Measurements from ENCODE around the gene MARCHF3. TPM values are rescaled to one million over a fixed set of nuclear protein-coding genes. Genes with fewer than 3 reads are reported as not detected.

Gene MARCHF3
- total and polyA plus RNA-seq, 2 of the 13 experiments (the other 11 are each of a cell fraction or from before 2014, with no cell fraction given): 4.8 to 11.9 TPM

DNA sequence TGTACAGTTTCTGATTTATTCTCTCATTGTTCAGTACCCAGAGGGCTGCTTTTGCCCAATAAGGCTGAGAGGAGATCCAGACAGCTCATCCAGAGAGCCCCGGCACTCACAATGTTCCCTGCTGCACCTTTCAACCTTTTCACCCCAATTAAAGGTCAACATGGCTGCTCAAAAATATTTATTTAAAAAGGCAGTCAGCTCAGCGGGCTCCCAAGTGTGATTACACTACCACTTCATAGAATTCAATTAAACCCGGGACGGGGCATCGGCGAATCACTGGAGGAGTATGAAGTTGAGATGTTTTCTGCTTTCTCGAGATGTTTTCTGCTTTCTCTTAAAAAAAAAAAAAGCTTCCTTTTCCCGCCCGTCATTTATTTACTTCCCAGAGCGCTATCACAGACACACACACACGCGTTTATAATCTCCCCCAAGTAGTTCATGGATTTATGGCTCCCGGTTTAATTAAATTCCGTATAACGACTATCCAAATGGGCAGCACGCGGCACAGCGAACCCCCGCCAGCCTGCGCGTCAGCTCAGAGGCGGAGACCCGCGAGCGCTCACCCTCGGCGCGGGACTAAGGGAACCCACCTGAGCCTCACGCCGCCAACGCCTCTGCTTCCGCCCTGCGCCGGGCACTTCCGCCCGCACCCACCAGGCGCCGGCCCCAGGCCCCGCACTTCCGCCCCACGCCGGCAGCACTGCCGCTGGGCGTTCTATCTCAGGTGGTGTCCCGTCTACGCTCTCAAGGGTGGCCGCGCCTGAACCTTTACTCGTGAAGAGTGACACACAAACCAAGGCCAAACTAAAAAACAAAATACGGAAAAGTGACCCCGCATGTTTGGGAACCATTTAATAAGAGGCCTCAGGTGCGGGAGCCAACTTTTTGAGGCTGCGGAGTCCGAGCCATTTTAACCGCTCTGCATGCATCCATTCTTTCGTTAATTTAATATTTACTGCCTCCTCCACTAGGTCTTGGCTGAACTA lies 42.8 kb upstream of the MARCHF3 start, which contains the start of gene C5orf63 (continued):
- TF ChIP-seq, protein P1, sequence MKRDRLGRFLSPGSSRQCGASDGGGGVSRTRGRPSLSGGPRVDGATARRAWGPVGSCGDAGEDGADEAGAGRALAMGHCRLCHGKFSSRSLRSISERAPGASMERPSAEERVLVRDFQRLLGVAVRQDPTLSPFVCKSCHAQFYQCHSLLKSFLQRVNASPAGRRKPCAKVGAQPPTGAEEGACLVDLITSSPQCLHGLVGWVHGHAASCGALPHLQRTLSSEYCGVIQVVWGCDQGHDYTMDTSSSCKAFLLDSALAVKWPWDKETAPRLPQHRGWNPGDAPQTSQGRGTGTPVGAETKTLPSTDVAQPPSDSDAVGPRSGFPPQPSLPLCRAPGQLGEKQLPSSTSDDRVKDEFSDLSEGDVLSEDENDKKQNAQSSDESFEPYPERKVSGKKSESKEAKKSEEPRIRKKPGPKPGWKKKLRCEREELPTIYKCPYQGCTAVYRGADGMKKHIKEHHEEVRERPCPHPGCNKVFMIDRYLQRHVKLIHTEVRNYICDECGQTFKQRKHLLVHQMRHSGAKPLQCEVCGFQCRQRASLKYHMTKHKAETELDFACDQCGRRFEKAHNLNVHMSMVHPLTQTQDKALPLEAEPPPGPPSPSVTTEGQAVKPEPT (CRISPR knock-in tag; IDR thresholded peaks at IDR 0.05; ENCODE audit: low read depth): peak; percentile 36; the same call in 1 of the 2 replicates
- peak; percentile 84; the same call in 1 of the 2 replicates for TF ChIP-seq ZBTB38 (CRISPR knock-in tag; IDR thresholded peaks at IDR 0.05)
- TF ChIP-seq ZNF619 (CRISPR knock-in tag; IDR thresholded peaks at IDR 0.05): no peak
- no peak for TF ChIP-seq ZNF460 (CRISPR knock-in tag; IDR thresholded peaks at IDR 0.05; ENCODE audit: borderline replicate concordance)
- peak; percentile 81; the same call in 1 of the 2 replicates for TF ChIP-seq ZBTB1 (CRISPR knock-in tag; IDR thresholded peaks at IDR 0.05; ENCODE audit: borderline replicate concordance)
- no peak for TF ChIP-seq HNF4A (CRISPR knock-in tag; IDR thresholded peaks at IDR 0.05)
- TF ChIP-seq SETDB1 (CRISPR knock-in tag; IDR thresholded peaks at IDR 0.05; ENCODE audit: borderline replicate concordance): no peak
- no peak; the same call in 1 of the 2 replicates for TF ChIP-seq ZBTB43 (CRISPR knock-in tag; conservative IDR thresholded peaks at IDR 0.05)
- TF ChIP-seq, protein P2, sequence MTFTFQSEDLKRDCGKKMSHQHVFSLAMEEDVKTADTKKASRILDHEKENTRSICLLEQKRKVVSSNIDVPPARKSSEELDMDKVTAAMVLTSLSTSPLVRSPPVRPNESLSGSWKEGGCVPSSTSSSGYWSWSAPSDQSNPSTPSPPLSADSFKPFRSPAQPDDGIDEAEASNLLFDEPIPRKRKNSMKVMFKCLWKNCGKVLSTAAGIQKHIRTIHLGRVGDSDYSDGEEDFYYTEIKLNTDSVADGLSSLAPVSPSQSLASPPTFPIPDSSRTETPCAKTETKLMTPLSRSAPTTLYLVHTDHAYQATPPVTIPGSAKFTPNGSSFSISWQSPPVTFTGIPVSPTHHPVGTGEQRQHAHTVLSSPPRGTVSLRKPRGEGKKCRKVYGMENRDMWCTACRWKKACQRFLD (CRISPR knock-in tag; IDR thresholded peaks at IDR 0.05; ENCODE audit: borderline replicate concordance): peak; percentile 95; the same call in 1 of the 2 replicates
- TF ChIP-seq ZNF672 (CRISPR knock-in tag; IDR thresholded peaks at IDR 0.05): no peak
- no peak for TF ChIP-seq TAF15 (IDR thresholded peaks at IDR 0.05; ENCODE audit: low read depth, low read length, poor library complexity, severe bottlenecking)
- TF ChIP-seq HNF4G (IDR thresholded peaks at IDR 0.05; ENCODE audit: borderline replicate concordance, low read depth, low read length): no peak
- no peak for TF ChIP-seq HNF4G (CRISPR knock-in tag; IDR thresholded peaks at IDR 0.05; ENCODE audit: borderline replicate concordance, low read depth)
- peak; percentile 79; the same call in 1 of the 2 replicates for TF ChIP-seq ZNF362 (CRISPR knock-in tag; IDR thresholded peaks at IDR 0.05; ENCODE audit: borderline replicate concordance)
- TF ChIP-seq TBX3 (IDR thresholded peaks at IDR 0.05; ENCODE audit: borderline replicate concordance): no peak
- peak; percentile 89 for TF ChIP-seq ZNF446 (CRISPR knock-in tag; IDR thresholded peaks at IDR 0.05)
- no peak for TF ChIP-seq AFF4 (CRISPR knock-in tag; IDR thresholded peaks at IDR 0.05)
